Measurements from ENCODE around the gene ATRNL1. TPM values are rescaled to one million over a fixed set of nuclear protein-coding genes. Genes with fewer than 3 reads are reported as not detected.

Gene ATRNL1
- total RNA-seq, 1 experiment from 2014 or later, result not detected

GRCh38 chr10:115974351-115974750 lies 881.2 kb downstream of the ATRNL1 start:
- Mint-ChIP-seq H3K36me3 (ENCODE audit: insufficient read depth, unreplicated experiment) (no peaks in the 10 kb centered on the region), H3K27me3 (ENCODE audit: insufficient read depth, unreplicated experiment) (no peaks in the 10 kb centered on the region), H3K27ac (ENCODE audit: unreplicated experiment) (no peak overlapping the region), H3K9me3 (ENCODE audit: unreplicated experiment) (no peaks in the 10 kb centered on the region), H3K4me1 (ENCODE audit: low read depth, unreplicated experiment) (no peaks in the 10 kb centered on the region), H3K4me3 (ENCODE audit: unreplicated experiment) (no peak overlapping the region)
- no peaks in the 10 kb centered on the region for H3K4me1 ChIP-seq
- H3K36me3 ChIP-seq (ENCODE audit: control insufficient read depth, insufficient read depth, low read length), result no peaks in the 10 kb centered on the region
- H3K9me3 ChIP-seq, result no peaks in the 10 kb centered on the region
- DNase-seq, result no peak
- intact Hi-C loops (cut with micrococcal nuclease; ENCODE audit: unreplicated experiment), result no loop called here
- no peak for TF ChIP-seq CTCF (IDR thresholded peaks at IDR 0.05; ENCODE audit: insufficient read depth in 1 of 2, low read depth in 1 of 2, low read length in 1 of 2, severe bottlenecking in 1 of 2, unreplicated experiment in 1 of 2)
- H3K27me3 ChIP-seq (replicated peaks; ENCODE audit: control insufficient read depth, insufficient read depth, low read length), result no peaks in the 10 kb centered on the region
- no peak overlapping the region for H3K4me3 ChIP-seq (ENCODE audit: low read depth, low read length)
- BruUV-seq (replicated peaks), result no TSS peak
- ChIA-PET CTCF (no interaction called here), POLR2A (no interaction called here)

DNA sequence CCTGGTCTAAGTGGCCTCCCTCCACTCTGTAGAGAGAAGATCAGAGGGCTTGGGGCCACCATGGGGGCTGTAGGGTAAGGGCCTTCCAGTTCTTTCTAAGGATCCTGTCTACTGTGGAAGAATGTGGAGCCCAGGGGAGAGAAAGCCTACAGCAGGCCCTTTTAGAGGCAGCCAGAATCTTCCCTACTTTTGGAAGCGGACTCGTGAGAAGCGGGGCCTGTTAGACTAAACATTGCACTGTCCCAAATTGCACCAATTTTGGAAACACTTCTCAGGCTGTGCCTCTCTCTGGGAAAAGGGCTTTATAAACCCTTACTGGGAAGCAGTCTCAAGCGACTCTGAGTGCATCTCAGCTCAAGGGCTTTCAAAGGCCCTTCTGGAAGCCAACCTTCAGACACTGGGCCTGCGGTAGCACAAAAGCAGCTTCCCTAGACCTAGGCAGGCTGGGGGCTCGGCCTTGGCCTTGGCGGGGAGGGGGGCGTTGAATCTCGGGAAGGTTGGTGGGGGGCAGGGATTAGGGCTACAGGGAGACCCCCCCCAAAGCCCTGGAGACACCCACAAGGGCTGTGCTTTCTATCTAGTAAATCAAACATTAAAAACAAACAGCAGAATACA lies 881.8 kb downstream of the ATRNL1 start:
- Histone ChIP-seq H3K36me3 (ENCODE audit: control insufficient read depth, insufficient read depth, low read length) (no peaks in the 10 kb centered on the region), H3K27me3 (replicated peaks; ENCODE audit: control insufficient read depth, insufficient read depth, low read length) (no peaks in the 10 kb centered on the region), H3K4me3 (ENCODE audit: low read depth, low read length) (no peak overlapping the region), H3K4me1 (no peaks in the 10 kb centered on the region), H3K9me3 (no peaks in the 10 kb centered on the region)
- ChIA-PET CTCF (no interaction called here), POLR2A (no interaction called here)
- H3K36me3 Mint-ChIP-seq (ENCODE audit: insufficient read depth, unreplicated experiment), result no peaks in the 10 kb centered on the region
- H3K4me1 Mint-ChIP-seq (ENCODE audit: low read depth, unreplicated experiment), result no peaks in the 10 kb centered on the region
- DNase-seq, result no peak
- no TSS peak for BruUV-seq (replicated peaks)
- no peaks in the 10 kb centered on the region for H3K9me3 Mint-ChIP-seq (ENCODE audit: unreplicated experiment)
- intact Hi-C loops (cut with micrococcal nuclease; ENCODE audit: unreplicated experiment), result no loop called here
- no peak overlapping the region for H3K4me3 Mint-ChIP-seq (ENCODE audit: unreplicated experiment)
- H3K27me3 Mint-ChIP-seq (ENCODE audit: insufficient read depth, unreplicated experiment), result no peaks in the 10 kb centered on the region
- TF ChIP-seq CTCF (IDR thresholded peaks at IDR 0.05; ENCODE audit: insufficient read depth in 1 of 2, low read depth in 1 of 2, low read length in 1 of 2, severe bottlenecking in 1 of 2, unreplicated experiment in 1 of 2), result no peak
- no peak overlapping the region for H3K27ac Mint-ChIP-seq (ENCODE audit: unreplicated experiment)

DNA sequence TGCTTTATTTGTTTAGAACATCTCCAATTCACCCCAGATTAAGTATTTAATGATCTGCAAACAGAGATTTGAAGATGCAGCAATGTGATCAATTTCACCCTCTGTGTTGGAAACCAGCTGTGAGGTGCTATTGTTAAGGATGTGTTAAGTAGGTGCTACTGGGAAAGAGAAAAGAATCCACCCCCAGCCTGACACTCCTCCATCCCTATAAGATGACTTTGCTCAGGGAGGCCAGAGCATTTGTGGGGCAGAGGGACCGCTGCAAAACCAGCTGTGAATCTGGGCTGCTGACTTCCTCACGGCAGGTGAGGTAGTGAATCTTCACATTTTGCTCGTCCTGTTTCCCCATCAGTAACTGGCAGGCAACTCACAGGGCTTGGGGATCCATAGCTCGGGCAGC lies 882.3 kb downstream of the ATRNL1 start:
- no peaks in the 10 kb centered on the region for H3K4me1 ChIP-seq
- H3K27me3 ChIP-seq (replicated peaks; ENCODE audit: control insufficient read depth, insufficient read depth, low read length), result no peaks in the 10 kb centered on the region
- BruUV-seq (replicated peaks), result no TSS peak
- no peaks in the 10 kb centered on the region for H3K36me3 ChIP-seq (ENCODE audit: control insufficient read depth, insufficient read depth, low read length)
- H3K9me3 ChIP-seq, result no peaks in the 10 kb centered on the region
- Mint-ChIP-seq H3K4me1 (ENCODE audit: low read depth, unreplicated experiment) (no peaks in the 10 kb centered on the region), H3K9me3 (ENCODE audit: unreplicated experiment) (no peaks in the 10 kb centered on the region), H3K4me3 (ENCODE audit: unreplicated experiment) (no peak overlapping the region), H3K36me3 (ENCODE audit: insufficient read depth, unreplicated experiment) (no peaks in the 10 kb centered on the region), H3K27ac (ENCODE audit: unreplicated experiment) (no peak overlapping the region), H3K27me3 (ENCODE audit: insufficient read depth, unreplicated experiment) (no peaks in the 10 kb centered on the region)
- DNase-seq, result no peak
- no peak for TF ChIP-seq CTCF (IDR thresholded peaks at IDR 0.05; ENCODE audit: insufficient read depth in 1 of 2, low read depth in 1 of 2, low read length in 1 of 2, severe bottlenecking in 1 of 2, unreplicated experiment in 1 of 2)
- no peak overlapping the region for H3K4me3 ChIP-seq (ENCODE audit: low read depth, low read length)
- POLR2A ChIA-PET, result no interaction called here
- CTCF ChIA-PET, result no interaction called here
- intact Hi-C loops (cut with micrococcal nuclease; ENCODE audit: unreplicated experiment), result no loop called here

Data from Caco-2 (cell line).